Smooth muscle cell (in vitro differentiated cells): ENCODE measurements around the gene GARIN5A. TPM values are rescaled to one million over a fixed set of nuclear protein-coding genes. Genes with fewer than 3 reads are reported as not detected.

ENCODE experiments used
- DNase-seq: peaks from one replicate; lab custom pipeline; 2025; ENCODE audit not compliant: unreplicated experiment; lab: John Stamatoyannopoulos, UW
- H2AFZ ChIP-seq: fragments of 200-600 bp; sonication (generic); 2 replicates; pipeline ENCODE4 v1.6.0; 2016; ENCODE audit warnings: antibody characterized with exemption, low read depth, mild to moderate bottlenecking
- H3F3A ChIP-seq: fragments of 200-600 bp; sonication (generic); 2 replicates; pipeline ENCODE4 v1.6.0; 2017; ENCODE audit warnings: antibody characterized with exemption, low read depth
- H3K27ac ChIP-seq: fragments of 200-600 bp; sonication (generic); 2 replicates; pipeline ENCODE4 v1.5.1; 2016; ENCODE audit warnings: low read depth, mild to moderate bottlenecking
- H3K27me3 ChIP-seq: fragments of 200-600 bp; sonication (generic); 2 replicates; pipeline ENCODE4 v1.6.1; 2016; ENCODE audit warnings: low read depth, mild to moderate bottlenecking
- H3K36me3 ChIP-seq: fragments of 200-600 bp; sonication (generic); 2 replicates; pipeline ENCODE4 v1.5.1; 2016; ENCODE audit warnings: low read depth
- H3K4me1 ChIP-seq: fragments of 200-600 bp; sonication (generic); 2 replicates; pipeline ENCODE4 v1.5.1; 2016; ENCODE audit warnings: low read depth
- H3K4me2 ChIP-seq: fragments of 200-600 bp; sonication (generic); 2 replicates; pipeline ENCODE4 v1.6.0; 2016; ENCODE audit warnings: mild to moderate bottlenecking
- H3K4me3 ChIP-seq: fragments of 200-600 bp; sonication (generic); 2 replicates; pipeline ENCODE4 v1.5.1; 2016; ENCODE audit warnings: mild to moderate bottlenecking
- H3K79me2 ChIP-seq: fragments of 200-600 bp; sonication (generic); 2 replicates; pipeline ENCODE4 v1.6.0; 2016; ENCODE audit warnings: low read depth, mild to moderate bottlenecking
- H3K9ac ChIP-seq: fragments of 200-600 bp; sonication (generic); 2 replicates; pipeline ENCODE4 v1.6.0; 2016; ENCODE audit warnings: low read depth
- H3K9me3 ChIP-seq: fragments of 200-600 bp; sonication (generic); replicated peaks from 2 replicates; pipeline ENCODE4 v1.5.1; 2016; ENCODE audit warnings: low read depth
- H4K20me1 ChIP-seq: fragments of 200-600 bp; sonication (generic); 2 replicates; pipeline ENCODE4 v1.6.0; 2016; ENCODE audit warnings: low read depth
- WGBS: methylation state at CpG from one replicate; pipeline ENCODE4 v1.1.7; 2016; ENCODE audit warnings: low lambda C conversion rate; 5-methylcytosine and 5-hydroxymethylcytosine counted together
- polyA plus RNA-seq: library from polyadenylated mRNA; unstranded; fragments of >200 nt; fragmentation: Nextera tagmentation; extraction: Ambion mirVana; gene quantifications from 2 replicates; pipeline ENCODE4 v1.2.1, GENCODE V29; 2016
- total RNA-seq: library from RNA; depleted of rRNA; stranded (reverse); fragments of >200 nt; gene quantifications from 2 replicates; pipeline ENCODE4 v1.2.3, GENCODE V29; 2014
- TF ChIP-seq, protein P1 (sequence below): fragments of 200-600 bp; sonication (generic); IDR thresholded peaks from 2 replicates; pipeline ENCODE4 v1.5.1; 2017; ENCODE audit warnings: borderline replicate concordance, mild to moderate bottlenecking, antibody characterized with exemption; ENCODE audit not compliant: insufficient read depth, poor library complexity, severe bottlenecking

Gene GARIN5A
- total and polyA plus RNA-seq, 2 experiments from 2014 or later = 1.7 to 2.1 TPM

GRCh38 chr19:50501186-50501567, 24.5 kb upstream of the GARIN5A start:
- no peaks in the 10 kb centered on the region for H3F3A ChIP-seq
- TF ChIP-seq, protein P1, sequence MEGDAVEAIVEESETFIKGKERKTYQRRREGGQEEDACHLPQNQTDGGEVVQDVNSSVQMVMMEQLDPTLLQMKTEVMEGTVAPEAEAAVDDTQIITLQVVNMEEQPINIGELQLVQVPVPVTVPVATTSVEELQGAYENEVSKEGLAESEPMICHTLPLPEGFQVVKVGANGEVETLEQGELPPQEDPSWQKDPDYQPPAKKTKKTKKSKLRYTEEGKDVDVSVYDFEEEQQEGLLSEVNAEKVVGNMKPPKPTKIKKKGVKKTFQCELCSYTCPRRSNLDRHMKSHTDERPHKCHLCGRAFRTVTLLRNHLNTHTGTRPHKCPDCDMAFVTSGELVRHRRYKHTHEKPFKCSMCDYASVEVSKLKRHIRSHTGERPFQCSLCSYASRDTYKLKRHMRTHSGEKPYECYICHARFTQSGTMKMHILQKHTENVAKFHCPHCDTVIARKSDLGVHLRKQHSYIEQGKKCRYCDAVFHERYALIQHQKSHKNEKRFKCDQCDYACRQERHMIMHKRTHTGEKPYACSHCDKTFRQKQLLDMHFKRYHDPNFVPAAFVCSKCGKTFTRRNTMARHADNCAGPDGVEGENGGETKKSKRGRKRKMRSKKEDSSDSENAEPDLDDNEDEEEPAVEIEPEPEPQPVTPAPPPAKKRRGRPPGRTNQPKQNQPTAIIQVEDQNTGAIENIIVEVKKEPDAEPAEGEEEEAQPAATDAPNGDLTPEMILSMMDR = no peak
- no peaks in the 10 kb centered on the region for H3K79me2 ChIP-seq
- DNase-seq = no peak
- H3K36me3 ChIP-seq = no peaks in the 10 kb centered on the region
- H3K9ac ChIP-seq = no peak overlapping the region
- H2AFZ ChIP-seq = no peak overlapping the region
- WGBS = 57% methylated on average over 10 of the region's 12 CpGs
- no peak overlapping the region for H3K4me3 ChIP-seq
- no peak overlapping the region for H3K4me2 ChIP-seq
- H3K27me3 ChIP-seq = peaks cover 13% of the 10 kb centered on the region
- no peaks in the 10 kb centered on the region for H3K4me1 ChIP-seq
- no peaks in the 10 kb centered on the region for H4K20me1 ChIP-seq
- H3K27ac ChIP-seq = no peak overlapping the region
- H3K9me3 ChIP-seq = no peaks in the 10 kb centered on the region

DNA sequence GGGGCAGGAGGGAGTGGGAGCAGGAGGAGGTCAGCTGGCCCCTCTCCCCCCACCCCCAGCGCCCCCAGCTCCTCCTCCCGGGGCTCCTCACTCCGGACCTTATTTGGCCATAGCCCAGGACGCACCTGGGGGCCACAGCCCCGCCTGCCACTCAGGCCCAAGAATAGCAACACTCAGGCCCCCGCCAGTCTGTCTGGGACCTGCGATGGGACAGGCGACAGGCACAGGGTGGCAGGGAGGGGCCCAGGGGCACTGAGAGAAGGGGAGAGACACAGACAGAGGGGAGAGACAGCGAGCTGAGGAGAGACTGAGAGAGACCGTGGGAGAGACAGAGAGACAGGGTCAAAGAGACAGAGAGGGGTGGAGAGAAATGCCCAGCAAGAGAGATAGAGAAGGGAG, 24.1 kb upstream of the GARIN5A start:
- Histone ChIP-seq H2AFZ (no peak overlapping the region), H3K27me3 (peaks cover 13% of the 10 kb centered on the region), H3K4me3 (no peak overlapping the region), H3K27ac (no peak overlapping the region), H3K36me3 (no peaks in the 10 kb centered on the region), H4K20me1 (no peaks in the 10 kb centered on the region), H3K9me3 (no peaks in the 10 kb centered on the region), H3K4me1 (no peaks in the 10 kb centered on the region), H3K9ac (no peak overlapping the region), H3K4me2 (no peak overlapping the region), H3F3A (no peaks in the 10 kb centered on the region), H3K79me2 (no peaks in the 10 kb centered on the region)
- TF ChIP-seq, protein P1 = no peak
- WGBS = 39% methylated on average over 10 of the region's 10 CpGs
- DNase-seq = no peak

- H3K79me2 ChIP-seq = no peaks in the 10 kb centered on the region
- no peaks in the 10 kb centered on the region for H3K9me3 ChIP-seq
- H3K27me3 ChIP-seq = peaks cover 13% of the 10 kb centered on the region
- TF ChIP-seq, protein P1 = peak; percentile 18
- WGBS = 18% methylated on average over 14 of the region's 27 CpGs
- no peaks in the 10 kb centered on the region for H3K36me3 ChIP-seq
- H3F3A ChIP-seq = no peaks in the 10 kb centered on the region
- H3K4me3 ChIP-seq = no peak overlapping the region
- no peak for DNase-seq
- no peak overlapping the region for H3K4me2 ChIP-seq
- no peaks in the 10 kb centered on the region for H3K4me1 ChIP-seq
- no peak overlapping the region for H3K27ac ChIP-seq
- H4K20me1 ChIP-seq = no peaks in the 10 kb centered on the region
- H2AFZ ChIP-seq = no peak overlapping the region
- no peak overlapping the region for H3K9ac ChIP-seq
Measured at GRCh38 chr19:50500060-50500752, 23.6 kb upstream of the GARIN5A start.
